Gastrocnemius medialis (tissue), 4 donors: ENCODE measurements around the gene TMEM150C. TPM values are rescaled to one million over a fixed set of nuclear protein-coding genes. Genes with fewer than 3 reads are reported as not detected.
"Not testable (repeated sequence)": the region's sequence is repeated elsewhere in the genome, so short reads cannot be mapped to it uniquely, and the experiment has no call there.

ENCODE experiments used
- ATAC-seq, 2 donors: fragments of 150-250 bp; one replicate each; pipeline ENCODE4 v1.9.1; 2016
- DNase-seq, 2 donors: peaks; one replicate each; pipeline ENCODE4 v3.0.0-alpha.2; 2019
- H3K27ac ChIP-seq, 4 donors: fragments of 200-600 bp; sonication (generic); 1 replicate in 1 of 4; 2 replicates in 3 of 4; pipeline ENCODE4 v1.5.1; 2016 to 2018; ENCODE audit warnings: mild to moderate bottlenecking in 2 of 4, moderate library complexity in 1 of 4
- H3K27me3 ChIP-seq, 3 donors: fragments of 200-600 bp; sonication (generic) in 2 of 3; 1 replicate in 1 of 3; 2 replicates in 2 of 3; pipeline versions ENCODE4 v1.5.1 to v1.6.0; 2016 to 2019; ENCODE audit warnings: mild to moderate bottlenecking in 1 of 3, moderate library complexity in 1 of 3
- H3K36me3 ChIP-seq, 2 donors: fragments of 200-600 bp; sonication (generic) in 1 of 2; one replicate each; pipeline ENCODE4 v1.5.1; 2017 to 2018
- H3K4me1 ChIP-seq, 2 donors: fragments of 200-600 bp; sonication (generic) in 1 of 2; one replicate each; pipeline ENCODE4 v1.5.1; 2016 to 2017; ENCODE audit warnings: mild to moderate bottlenecking in 2 of 2
- H3K4me3 ChIP-seq, 4 donors: fragments of 200-600 bp; sonication (generic) in 3 of 4; 1 replicate in 1 of 4; 2 replicates in 3 of 4; pipeline ENCODE4 v1.5.1; 2016 to 2019; ENCODE audit warnings: mild to moderate bottlenecking in 2 of 4
- H3K9me3 ChIP-seq, 3 donors: fragments of 200-600 bp; sonication (generic) in 2 of 3; 1 replicate in 1 of 3; 2 replicates in 2 of 3; pipeline ENCODE4 v1.5.1; 2016 to 2019
- POLR2A ChIP-seq, 2 donors: fragments of 450-650 bp; IDR thresholded peaks; one replicate each; pipeline ENCODE4 v1.6.1; 2017; ENCODE audit warnings: antibody characterized with exemption in 2 of 2, mild to moderate bottlenecking in 2 of 2, moderate library complexity in 2 of 2
- in situ Hi-C, 4 donors: fragments of 200-750 bp; cut with MboI; loops; one replicate each; pipeline versions ENCODE4 v1.15.0 to v1.8.0; 2017; ENCODE audit warnings: low sequenced_read_pairs in 4 of 4
- intact Hi-C: fragments of 100-400 bp; cut with DNase I; formaldehyde crosslinking; loops from one replicate; pipeline ENCODE4 v1.15.1; 2023; ENCODE audit warnings: low total_unique reads
- total RNA-seq, 4 donors: library from RNA; depleted of rRNA; stranded (reverse); fragments of >200 nt; gene quantifications; one replicate each; pipeline versions ENCODE4 v1.1.0 to v1.2.3, GENCODE V29; 2016
- TF ChIP-seq, protein P1 (sequence below), 5 experiments: fragments of 450-650 bp in 3 of 5; fragments of 200-600 bp in 2 of 5; sonication (generic) in 2 of 5; IDR thresholded peaks in 4 of 5; conservative IDR thresholded peaks in 1 of 5; 1 replicate in 4 of 5; 2 replicates in 1 of 5; pipeline ENCODE4 v1.5.1; 2016 to 2019; ENCODE audit warnings: antibody characterized with exemption in 5 of 5, mild to moderate bottlenecking in 3 of 5, moderate library complexity in 3 of 5

Gene TMEM150C
- total RNA-seq, 4 donors from 2014 or later, result 5.5 to 13.5 (median 7.8) TPM

DNA sequence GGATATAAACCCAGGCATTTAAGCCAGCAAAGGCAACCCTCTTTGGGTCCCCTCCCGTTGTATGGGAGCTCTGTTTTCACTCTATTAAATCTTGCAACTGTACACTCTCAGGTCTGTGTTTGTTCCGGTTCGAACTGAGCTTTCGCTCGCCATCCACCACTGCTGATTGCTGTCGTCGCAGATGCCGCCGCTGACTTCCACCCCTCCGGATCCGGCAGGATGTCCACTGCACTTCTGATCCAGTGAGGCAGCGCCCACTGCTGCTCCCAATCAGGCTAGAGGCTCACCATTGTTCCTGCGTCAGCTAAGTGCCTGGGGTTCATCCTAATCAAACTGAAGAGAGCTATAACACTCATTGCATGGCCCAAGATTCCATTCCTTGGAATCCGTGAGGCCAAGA lies 82.2 kb downstream of the TMEM150C start:
- Histone ChIP-seq H3K9me3 (no peaks in the 10 kb centered on the region), H3K27ac (no peak overlapping the region), H3K4me1 (no peaks in the 10 kb centered on the region), H3K36me3 (no peaks in the 10 kb centered on the region), H3K4me3 (no peak overlapping the region), H3K27me3 (no peaks in the 10 kb centered on the region)
- DNase-seq (no peak), ATAC-seq (no peak)
- in situ Hi-C loops, result no loop called here
- intact Hi-C loops, result no loop called here
- TF ChIP-seq, protein P1, sequence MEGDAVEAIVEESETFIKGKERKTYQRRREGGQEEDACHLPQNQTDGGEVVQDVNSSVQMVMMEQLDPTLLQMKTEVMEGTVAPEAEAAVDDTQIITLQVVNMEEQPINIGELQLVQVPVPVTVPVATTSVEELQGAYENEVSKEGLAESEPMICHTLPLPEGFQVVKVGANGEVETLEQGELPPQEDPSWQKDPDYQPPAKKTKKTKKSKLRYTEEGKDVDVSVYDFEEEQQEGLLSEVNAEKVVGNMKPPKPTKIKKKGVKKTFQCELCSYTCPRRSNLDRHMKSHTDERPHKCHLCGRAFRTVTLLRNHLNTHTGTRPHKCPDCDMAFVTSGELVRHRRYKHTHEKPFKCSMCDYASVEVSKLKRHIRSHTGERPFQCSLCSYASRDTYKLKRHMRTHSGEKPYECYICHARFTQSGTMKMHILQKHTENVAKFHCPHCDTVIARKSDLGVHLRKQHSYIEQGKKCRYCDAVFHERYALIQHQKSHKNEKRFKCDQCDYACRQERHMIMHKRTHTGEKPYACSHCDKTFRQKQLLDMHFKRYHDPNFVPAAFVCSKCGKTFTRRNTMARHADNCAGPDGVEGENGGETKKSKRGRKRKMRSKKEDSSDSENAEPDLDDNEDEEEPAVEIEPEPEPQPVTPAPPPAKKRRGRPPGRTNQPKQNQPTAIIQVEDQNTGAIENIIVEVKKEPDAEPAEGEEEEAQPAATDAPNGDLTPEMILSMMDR (IDR thresholded peaks at IDR 0.05 in 4 of 5, conservative IDR thresholded peaks at IDR 0.05 in 1 of 5), result no peak
- no peak for TF ChIP-seq POLR2A (IDR thresholded peaks at IDR 0.05)

DNA sequence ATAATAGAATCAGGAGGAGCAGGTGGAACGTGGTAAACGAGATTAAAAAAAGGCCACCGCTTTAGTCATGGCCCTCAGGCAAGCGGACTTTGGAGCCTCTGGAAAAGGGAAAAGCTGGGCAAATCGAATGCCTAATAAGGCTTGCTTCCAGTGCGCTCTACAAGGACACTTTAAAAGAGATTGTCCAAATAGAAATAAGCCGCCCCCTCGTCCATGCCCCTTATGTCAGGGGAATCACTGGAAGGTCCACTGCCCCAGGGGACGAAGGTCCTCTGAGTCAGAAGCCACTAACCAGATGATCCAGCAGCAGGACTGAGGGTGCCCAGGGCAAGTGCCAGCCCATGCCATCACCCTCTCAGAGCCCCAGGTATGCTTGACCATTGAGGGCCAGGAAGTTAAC lies 84.3 kb downstream of the TMEM150C start:
- DNase-seq, H3K4me3 ChIP-seq, H3K4me1 ChIP-seq, H3K36me3 ChIP-seq, intact Hi-C loops, H3K9me3 ChIP-seq, H3K27ac ChIP-seq, H3K27me3 ChIP-seq, in situ Hi-C loops, ATAC-seq: not testable (repeated sequence)

DNA sequence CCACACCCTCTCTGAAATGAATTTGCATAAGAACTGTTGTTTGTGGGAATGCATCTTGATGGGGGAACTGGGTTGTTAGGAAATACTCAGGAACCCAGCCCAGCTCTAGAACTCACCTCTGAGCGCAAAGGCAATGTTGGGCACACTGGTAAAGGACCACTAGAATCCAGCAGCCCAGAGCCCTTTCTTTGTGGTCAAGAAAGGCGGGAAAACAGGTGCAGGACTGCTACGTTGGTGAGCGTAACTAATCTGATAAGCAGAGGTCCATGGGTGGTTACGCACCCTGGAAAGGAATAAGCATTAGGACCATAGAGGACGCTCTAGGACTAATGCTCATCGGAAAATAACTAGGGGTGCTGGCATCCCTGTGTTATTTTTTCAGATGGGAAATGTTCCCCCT lies 85.9 kb downstream of the TMEM150C start:
- H3K4me3 ChIP-seq, H3K27ac ChIP-seq, H3K4me1 ChIP-seq, intact Hi-C loops, ATAC-seq, H3K27me3 ChIP-seq, H3K36me3 ChIP-seq, H3K9me3 ChIP-seq, DNase-seq, in situ Hi-C loops: not testable (repeated sequence)

DNA sequence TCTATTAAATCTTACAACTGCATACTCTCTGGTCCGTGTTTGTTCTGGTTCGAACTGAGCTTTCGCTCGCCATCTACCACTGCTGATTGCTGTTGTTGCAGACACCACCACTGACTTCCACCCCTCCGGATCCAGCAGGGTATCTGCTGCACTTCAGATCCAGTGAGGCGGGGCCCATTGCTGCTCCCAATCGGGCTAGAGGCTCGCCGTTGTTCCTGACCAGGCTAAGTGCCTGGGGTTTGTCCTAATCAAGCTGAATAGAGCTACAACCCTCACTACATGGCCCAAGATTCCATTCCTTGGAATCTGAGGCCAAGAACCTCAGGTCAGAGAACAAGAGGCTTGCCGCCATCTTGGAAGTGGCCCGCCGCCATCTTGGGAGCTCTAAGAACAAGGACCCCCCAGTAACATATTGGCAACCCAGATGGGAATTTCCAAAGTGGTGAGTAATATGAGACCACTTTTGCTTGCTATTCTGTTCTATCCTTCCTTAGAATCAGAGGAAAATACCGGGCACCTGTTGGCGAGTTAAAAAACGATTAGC lies 88.1 kb downstream of the TMEM150C start:
- no peak for ATAC-seq

DNA sequence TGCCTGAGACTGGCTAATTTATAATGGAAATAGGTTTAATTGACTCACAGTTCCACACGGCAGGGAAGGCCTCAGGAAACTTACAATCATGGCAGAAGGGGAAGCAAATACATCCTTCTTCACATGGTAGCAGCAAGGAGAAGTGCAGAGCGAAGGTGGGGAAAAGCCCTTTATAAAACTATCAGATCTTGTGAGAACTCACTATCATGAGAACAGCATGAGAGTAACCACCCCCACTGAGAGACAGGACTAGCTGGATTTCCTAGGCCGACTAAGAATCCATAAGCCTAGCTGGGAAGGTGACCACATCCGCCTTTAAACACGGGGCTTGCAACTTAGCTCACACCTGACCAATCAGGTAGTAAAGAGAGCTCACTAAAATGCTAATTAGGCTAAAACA lies 88.7 kb downstream of the TMEM150C start:
- H3K27me3 ChIP-seq, H3K27ac ChIP-seq, H3K36me3 ChIP-seq, H3K4me1 ChIP-seq, intact Hi-C loops, H3K9me3 ChIP-seq, H3K4me3 ChIP-seq, DNase-seq, ATAC-seq: not testable (repeated sequence)
- in situ Hi-C loops, result loop anchor here in 3 of 4 donors (25.0 kb wide), 1 partner anchor 789 kb away; no protein-coding TSS in a partner anchor

More for the DNA sequence above, 88.1 kb downstream of the TMEM150C start:
- intact Hi-C loops, result no loop called here
- no peaks in the 10 kb centered on the region for H3K9me3 ChIP-seq
- H3K27me3 ChIP-seq, result no peaks in the 10 kb centered on the region
- TF ChIP-seq POLR2A (IDR thresholded peaks at IDR 0.05), result no peak
- TF ChIP-seq, protein P1 (IDR thresholded peaks at IDR 0.05 in 4 of 5, conservative IDR thresholded peaks at IDR 0.05 in 1 of 5), result no peak
- H3K4me3 ChIP-seq, result no peak overlapping the region
- no peak for DNase-seq
- H3K36me3 ChIP-seq, result no peaks in the 10 kb centered on the region
- H3K4me1 ChIP-seq, result no peaks in the 10 kb centered on the region
- H3K27ac ChIP-seq, result no peak overlapping the region
- in situ Hi-C loops, result loop anchor here in 3 of 4 donors (25.0 kb wide), 1 partner anchor 789 kb away; no protein-coding TSS in a partner anchor

DNA sequence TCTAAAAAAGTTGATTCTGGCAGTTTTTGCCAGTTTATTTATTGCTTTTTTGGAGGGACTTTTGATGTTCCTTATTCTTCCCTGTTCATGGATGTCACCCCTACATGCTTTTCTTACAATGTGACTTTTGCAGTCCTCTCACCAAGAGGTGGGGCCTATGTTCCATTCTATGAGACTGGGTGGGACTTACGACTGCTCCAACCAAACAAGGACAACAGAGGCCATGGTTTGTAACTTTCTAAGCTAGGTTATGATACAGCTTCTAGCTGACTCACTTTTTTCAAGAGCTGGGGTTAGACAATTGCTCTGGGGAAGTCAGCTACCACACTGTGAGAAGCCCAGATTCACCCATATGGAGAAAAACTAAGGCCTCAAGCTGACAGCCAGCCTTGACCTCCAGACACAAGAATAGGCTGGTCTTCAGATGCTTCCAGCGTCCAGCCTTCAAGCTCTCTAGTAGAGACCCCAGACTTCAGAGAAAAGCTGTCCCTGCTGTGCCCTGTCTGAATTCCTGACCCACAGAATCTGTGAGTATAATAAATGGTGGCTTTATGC lies 91.9 kb downstream of the TMEM150C start:
- intact Hi-C loops, result no loop called here
- H3K36me3 ChIP-seq, result no peaks in the 10 kb centered on the region
- H3K9me3 ChIP-seq, result no peaks in the 10 kb centered on the region
- H3K27ac ChIP-seq, result no peak overlapping the region
- no peaks in the 10 kb centered on the region for H3K4me1 ChIP-seq
- no peaks in the 10 kb centered on the region for H3K27me3 ChIP-seq
- DNase-seq (no peak), ATAC-seq (no peak)
- H3K4me3 ChIP-seq, result no peak overlapping the region
- in situ Hi-C loops, result loop anchor here (5.0 to 25.0 kb wide), 4 partner anchors 265 to 792 kb away; partner anchors contain the start of gene SEC31A (in 1 of the 4)
- TF ChIP-seq, protein P1 (IDR thresholded peaks at IDR 0.05 in 4 of 5, conservative IDR thresholded peaks at IDR 0.05 in 1 of 5), result no peak
- no peak for TF ChIP-seq POLR2A (IDR thresholded peaks at IDR 0.05)
